GM19438 (cell line): ENCODE results near the gene TOM1L2.
"Not testable (repeated sequence)": the region's sequence is repeated elsewhere in the genome, so short reads cannot be mapped to it uniquely, and the experiment has no call there.

Experiments
- ATAC-seq: cut with Tn5 transposase; IDR thresholded peaks from one replicate; pipeline ENCODE4 v1.9.1; 2021; ENCODE audit warnings: low read depth; ENCODE audit not compliant: unreplicated experiment

TOM1L2 gene

DNA sequence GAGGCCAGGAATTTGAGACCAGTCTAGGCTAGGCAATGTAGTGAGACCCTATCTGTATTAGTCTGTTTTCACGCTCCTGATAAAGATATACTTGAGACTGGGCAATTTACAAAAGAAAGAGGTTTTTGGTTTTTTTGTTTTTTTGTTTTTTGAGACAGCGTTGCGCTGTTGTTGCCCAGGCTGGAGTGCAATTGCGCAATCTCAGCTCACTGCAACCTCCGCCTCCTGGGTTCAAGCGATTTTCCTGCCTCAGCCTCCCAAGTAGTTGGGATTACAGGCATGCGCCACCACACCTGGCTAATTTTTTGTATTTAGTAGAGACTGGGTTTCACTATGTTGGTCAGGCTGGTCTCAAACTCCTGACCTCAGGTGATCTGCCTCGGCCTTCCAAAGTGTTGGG is 23.7 kb upstream of the TOM1L2 start:
- not testable (repeated sequence) for ATAC-seq

DNA sequence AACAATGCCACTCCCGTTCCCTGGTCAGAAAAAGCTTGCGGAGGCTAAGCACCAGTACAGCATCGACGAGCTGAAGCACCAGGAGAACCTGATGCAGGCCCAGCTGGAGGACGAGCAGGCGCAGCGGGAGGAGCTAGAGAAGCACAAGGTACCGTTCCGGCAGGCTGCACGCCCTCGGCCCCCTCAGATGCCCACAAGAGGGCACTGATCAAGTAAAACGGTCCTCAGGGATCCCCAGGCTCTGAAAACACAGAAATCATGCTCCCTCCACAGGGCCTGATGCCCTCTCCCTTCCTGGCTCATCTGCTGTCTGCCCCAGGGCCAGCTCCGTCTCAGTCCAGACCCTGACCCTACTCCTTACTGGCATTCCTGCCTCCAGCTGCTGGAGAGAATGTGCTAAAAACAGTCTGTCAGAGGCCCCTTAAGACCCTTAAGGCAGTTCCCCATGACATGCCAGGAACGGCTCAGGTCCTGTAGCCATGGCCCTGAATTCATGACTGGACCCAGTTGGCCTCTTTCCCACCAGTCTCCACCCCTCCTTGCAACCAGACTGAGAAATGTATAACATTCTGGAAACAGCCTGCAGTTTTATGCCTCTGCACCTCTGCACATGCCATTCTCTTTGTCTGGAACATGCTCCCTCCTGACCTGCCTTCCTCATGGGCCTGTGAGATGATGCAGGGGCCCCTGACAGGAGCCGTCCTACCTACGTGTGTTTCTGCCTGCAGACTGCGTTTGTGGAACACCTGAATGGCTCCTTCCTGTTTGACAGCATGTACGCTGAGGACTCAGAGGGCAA is 22.3 kb upstream of the TOM1L2 start:
- ATAC-seq = no peak

DNA sequence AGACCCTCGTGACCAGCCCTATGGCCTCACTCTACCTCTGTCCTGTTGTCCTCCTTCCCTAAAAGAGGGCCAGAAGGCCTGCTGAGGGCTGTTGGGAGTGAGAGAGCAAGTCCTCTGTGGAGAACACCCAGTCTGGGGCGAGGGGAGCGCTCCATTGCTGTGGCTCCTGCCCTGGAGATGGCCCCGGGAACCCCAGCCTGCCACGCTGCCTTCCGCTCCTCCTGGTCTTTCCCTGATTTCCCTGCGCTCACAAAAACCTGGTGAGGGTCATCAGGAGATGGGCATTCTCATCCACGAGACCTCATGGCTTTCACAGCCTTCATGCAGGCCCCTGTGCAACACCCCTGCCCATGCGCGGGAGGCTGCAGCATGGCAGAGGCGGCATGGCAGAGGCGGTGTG is 21.7 kb upstream of the TOM1L2 start:
- ATAC-seq = no peak

DNA sequence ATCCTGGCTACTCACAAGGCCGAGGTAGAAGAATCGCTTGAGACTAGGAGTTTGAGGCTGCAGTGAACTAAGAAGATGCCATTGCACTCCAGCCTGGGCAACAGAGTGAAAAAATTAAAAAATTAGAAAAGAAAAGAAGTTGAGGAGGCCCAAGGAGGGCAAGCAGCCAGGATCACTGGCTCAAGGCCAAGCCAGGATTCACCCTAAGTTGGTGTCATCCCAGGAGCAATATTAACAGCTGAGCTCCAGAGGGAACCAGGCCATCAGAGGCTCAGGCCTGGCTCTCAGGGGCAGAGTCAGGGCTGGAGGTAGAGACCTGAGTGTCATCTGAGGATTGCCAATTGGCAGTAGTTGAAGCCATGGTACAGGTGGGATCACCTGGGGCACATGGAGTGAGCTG is 21.2 kb upstream of the TOM1L2 start:
- ATAC-seq = no peak

DNA sequence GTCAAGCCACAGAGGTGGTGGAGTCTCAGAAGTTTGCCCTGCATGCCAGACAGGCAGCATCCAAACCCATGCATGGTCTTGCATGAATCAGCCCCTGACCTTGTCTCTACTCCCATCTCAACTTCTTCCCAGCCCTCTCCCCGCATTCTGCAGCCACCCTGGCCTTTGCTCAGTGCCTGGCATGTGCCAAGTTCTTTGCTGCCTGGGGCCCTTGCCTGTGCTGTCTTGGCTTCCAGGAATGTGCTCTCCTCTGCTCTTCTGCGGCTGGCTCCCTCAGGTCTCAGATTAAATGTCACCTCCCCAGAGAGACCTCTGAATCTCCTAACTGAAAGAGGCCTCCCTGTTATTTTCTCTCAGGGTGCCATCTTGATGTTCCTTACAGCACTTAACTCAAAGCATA is 18.1 kb upstream of the TOM1L2 start:
- ATAC-seq = no peak

DNA sequence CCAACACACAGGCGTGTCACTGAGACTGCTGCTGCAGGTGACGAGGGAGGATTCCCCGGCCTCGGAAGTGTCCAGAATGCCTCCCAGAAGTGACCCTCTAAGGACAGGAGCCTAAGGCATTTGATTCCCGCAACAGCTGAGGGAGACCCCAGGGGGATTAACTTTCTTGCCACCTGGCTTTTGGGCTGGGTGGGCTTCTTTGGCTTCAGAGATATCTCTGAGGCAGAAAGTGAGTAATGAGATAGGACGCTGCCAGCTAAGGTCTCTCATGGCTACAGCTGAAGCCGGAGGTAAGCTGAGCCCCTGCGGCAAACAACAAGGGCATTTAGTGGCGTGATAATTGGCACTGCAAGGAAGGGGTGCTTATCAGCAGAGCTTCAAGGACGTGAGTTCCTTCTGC is 17.4 kb upstream of the TOM1L2 start:
- ATAC-seq = no peak

DNA sequence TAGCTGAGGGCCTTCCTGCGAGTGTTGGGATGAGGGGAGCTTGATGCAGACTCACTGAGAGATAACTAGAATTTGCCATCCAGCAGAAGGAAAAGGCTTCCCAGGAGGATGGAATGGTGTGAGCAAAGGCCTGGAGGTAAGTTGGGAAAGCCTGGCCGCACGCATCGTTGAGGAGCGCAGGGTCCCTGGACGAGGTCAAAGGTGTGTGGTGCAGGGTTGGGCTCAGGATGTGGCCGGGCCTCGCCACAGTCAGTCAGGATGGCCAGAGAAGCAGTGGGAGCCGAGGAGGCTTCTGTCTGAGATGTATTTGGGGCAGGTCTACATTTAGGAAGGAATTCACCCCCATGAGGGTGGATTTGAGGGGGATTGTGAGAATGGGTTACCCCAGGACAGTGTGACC is 16.9 kb upstream of the TOM1L2 start:
- ATAC-seq = no peak

DNA sequence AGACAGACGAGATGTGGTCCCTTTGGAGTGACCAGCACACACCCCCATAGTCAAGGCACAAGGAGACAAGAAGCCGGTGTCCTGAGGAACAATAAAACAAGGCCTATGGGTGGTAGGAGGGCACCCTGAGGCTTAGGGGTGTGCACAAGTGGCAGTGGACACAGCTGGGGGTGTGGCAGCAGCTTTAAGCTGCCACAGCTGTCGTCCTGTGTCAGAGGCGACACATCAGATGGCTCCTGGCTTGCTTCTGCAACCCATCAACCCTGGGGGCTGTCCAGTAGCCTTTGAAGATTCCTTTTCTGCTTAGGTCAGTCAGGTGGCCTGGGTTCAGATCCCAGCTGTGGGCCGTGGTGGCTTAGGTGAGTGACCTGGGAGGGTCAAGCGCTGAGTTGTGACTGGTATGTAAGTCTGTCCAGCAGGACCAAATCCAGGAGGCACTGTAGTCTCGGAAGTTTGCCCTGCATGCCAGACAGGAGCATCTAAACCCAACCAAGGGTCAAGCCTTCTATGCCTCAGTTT is 16.3 kb upstream of the TOM1L2 start:
- ATAC-seq = no peak

DNA sequence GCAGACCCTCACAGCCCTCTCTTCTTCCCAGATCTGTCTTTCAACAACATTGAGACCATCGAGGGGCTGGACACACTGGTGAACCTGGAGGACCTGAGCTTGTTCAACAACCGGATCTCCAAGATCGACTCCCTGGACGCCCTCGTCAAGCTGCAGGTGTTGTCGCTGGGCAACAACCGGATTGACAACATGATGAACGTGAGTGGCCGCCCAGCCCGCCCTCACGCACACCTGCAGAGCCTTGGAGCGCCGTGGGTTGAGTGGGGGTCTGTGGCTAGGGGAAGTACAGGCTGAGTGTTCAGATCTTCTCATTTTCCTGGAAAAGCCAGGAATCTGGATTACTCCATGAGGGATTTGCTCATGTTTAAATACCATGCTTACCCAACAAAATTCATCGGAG is 15.7 kb upstream of the TOM1L2 start:
- ATAC-seq = no peak

DNA sequence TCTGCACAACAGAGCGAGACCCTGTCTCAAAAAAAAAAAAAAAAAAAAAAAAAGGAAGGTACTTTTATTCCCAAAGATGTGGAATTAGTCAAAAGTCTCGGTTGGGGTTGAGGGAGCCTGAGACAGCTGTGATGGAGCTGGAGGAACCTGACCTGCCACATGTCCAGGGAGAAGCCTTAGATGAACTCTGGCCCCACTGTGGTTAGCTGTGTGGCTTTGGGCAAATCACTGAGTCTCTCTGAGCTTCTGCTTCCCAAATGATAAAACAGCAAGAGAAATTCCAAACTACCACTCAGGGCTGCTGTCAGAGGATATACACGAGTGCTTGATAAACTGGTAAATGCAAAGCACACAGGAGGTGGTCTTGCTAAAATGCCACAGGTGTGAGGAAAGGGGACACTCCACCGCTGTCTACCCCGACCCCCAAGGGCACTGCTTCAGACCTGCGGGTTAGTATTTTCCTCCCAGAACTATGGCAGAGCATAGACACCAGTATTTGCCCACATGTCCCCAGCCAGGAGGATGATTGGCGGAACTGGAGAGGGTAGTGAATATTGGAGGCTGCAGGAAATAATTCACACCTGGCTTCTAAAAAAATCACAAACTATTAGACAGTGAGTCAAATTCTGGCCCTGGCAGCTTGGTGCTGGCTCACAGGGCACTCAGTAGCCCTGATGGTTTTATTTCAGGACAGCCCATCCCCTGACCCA is 15.1 kb upstream of the TOM1L2 start:
- ATAC-seq = no peak

DNA sequence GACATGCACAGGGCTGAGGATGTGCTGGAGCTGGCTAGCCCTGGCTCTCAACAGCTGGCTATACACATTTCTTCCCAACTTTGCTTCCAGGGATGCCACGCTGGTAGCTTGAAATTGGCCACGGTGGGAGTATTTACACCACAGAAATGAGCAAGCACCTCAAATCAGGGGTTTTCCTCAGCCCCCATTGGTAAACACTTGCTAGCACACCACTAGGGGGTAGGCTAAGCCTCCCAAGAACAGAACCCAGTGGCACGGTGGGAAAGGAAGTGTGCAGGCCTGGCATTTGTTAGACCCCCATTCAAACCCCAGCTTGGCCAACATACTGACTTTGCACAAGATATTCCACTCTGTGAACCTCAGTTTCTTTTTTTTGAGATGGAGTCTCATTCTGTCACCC is 13.4 kb upstream of the TOM1L2 start:
- no peak for ATAC-seq

DNA sequence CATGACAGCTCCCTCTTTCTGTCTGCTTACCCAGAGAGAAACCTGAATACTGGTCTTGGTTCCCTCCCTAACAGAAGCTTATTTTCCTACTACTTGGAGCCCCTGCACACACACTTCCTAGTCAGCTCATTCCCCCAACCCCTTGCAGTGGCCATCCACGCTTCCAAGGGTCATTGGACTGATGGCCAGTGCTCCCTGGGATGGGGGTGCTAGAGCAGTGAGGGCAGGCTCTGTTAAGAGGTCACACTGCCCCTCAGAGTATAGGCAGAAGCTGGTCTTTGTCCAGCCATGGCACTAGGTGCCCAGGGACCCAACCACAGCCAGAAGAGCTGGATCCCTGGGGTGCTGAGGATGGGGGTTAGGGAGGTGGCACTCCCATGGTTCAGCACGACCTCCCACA is 13.0 kb upstream of the TOM1L2 start:
- ATAC-seq = no peak

DNA sequence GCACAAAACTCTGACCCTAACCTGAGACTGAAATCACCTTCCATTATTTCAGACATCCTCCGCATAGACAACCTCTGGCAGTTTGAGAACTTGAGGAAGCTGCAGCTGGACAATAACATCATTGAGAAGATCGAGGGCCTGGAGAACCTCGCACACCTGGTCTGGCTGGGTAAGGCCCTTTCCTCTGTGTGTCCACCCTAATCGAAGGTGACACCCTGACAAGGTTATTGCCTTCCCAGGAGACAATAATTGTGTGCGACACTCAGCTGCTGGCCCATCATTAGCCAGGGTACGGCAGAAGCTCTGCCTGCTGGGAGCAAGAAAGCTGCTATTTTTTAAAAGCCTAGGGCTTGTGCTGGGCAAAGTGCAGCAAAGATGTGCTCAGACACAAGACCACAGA is 11.6 kb upstream of the TOM1L2 start:
- ATAC-seq = no peak

DNA sequence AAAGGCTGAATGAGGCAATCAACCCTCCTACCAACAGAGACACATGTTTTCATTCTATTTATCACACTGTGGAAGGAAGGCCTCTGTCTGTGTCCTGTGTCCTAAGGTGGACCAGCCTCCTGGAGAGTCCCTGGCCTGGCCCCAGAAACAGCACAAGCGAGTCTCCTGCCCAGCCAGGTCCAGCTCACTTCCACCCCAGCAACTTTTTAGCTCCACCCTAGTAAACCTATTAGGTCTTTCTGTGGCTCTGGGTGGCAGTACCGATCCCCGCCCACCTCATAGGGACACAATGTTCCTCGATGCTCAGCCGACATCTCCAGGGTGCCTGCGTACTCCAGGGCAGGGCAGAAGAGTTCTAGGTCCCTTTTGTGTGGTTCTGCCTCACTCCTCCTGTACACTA is 11.2 kb upstream of the TOM1L2 start:
- ATAC-seq = no peak

DNA sequence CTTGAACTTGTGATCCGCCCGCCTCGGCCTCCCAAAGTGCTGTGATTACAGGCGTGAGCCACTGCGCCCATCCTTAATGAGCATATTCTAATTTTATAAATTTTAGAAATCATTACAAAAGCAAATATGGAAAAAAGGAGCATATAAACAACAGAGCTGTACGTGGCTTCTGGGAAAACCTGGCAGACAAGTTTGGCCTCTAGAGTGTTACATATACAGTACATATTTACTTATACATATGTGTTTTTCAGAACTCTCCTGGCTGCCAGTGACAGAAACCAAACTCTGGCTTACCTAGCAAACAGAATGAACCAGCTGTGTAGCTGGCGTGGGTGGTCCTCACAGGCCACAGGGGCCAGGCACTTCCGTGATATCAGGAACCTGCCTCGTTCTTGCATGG is 10.6 kb upstream of the TOM1L2 start:
- no peak for ATAC-seq

DNA sequence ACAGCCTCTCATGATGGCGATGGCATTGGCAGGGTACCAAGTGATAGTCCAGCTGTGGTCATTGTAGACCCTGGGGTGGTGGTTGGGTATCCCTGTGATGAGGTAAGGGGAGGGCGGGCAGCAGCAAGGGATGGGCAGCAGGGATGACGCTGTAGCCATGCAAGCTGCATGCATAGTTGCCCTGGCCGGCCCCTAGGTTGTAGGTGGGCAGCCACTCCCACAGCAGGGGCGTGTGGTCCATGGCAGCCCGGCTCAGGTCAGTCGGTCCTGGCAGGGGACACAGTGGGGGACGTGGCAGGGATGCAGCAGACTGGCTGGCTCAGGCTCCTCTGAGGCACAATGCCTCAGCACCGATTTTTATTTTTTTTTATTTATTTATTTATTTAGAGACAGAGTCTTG is 9.1 kb upstream of the TOM1L2 start:
- no peak for ATAC-seq

DNA sequence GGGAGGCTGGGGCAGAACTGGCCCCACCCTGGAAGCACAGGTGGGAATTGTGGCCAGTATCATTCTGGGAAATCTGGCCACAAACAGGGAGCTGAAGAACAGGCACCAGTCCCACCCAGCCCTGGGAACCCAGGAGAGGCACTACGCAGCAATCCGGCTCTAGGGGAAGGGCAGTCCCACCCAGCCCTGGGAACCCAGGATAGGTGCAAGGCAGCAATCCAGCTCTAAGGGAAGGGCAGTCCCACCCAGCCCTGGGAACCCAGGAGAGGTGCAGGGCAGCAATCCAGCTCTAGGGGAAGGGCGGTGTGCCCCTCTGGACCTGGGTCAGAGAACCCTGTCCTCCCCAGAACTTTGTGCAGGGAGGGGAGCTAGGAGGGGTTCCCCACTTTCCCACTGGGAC is 7.6 kb upstream of the TOM1L2 start:
- no peak for ATAC-seq

DNA sequence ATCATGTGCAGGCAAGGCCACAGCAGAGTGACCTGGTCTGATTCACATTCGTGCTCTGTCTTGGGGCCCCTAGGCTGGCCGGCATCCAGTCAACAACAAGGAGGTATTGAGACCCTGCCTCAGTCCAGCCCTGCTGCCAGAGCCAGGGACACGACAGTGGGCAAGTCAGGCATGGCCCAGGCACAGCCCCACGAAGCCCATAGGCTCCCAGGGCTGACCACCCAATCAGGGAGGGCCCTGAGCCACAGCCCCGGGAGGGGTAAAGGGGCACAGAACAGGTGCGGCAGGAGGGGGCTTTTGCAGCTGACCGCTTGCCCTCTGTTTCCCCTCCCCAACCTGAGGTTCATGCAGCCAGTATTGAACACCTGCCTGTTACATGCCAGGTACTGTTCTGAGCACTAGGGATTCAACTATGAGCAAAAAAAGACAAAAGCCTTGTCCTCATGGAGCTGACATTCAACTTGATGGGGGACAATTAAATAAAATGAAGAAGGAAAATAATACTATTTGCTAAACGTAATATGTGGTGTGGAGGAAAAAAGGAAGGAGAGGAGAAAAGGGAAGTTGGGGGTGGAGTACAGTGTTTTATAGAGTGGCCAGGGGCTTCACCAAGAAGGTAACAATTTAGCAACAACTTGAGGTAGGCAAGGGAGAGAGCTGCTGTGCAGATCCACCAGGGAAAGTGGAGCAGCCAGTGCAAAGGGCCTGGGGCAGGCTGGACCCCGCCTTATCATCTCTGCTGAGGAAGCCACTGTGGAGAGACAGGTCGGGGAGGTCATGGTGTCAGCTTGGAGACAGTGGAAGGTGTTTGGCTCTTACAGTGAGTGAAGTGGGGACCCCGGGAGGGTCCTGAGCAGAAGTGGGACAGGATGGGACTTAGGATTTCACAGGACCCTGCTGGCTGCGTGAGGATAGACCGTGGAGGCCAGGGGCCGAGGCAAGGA is 6.6 kb upstream of the TOM1L2 start:
- ATAC-seq = no peak

DNA sequence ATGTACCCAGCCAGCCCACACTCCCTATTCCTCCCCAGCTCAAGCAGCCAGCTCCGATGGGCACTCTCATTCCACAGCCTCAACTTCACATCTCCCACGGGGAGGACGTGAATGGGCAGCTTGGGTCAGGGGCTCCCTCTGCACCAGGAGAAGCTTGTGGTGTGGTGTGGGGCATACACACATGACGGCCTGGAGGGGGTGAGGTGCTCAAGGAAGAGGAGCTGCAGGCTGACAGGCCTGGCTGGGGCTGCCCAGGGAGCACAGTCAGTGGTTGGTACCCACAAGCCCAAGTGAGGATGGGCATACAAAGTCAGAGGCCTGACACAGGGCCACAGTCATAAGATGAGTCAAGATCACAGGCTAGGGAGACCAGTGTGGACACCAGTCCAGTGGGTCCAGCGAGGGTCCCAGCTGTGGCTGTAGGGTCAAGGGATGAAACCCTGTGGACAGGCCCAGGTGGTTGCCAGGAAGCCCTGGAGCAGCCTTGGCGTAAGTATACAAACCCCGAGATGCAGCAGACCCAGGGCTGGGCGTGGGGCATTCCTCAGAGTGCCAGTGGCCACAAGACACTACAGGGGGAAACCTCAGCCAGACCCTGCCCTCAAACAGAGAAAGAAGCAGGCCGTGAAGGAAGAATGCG is 4.9 kb upstream of the TOM1L2 start:
- no peak for ATAC-seq

DNA sequence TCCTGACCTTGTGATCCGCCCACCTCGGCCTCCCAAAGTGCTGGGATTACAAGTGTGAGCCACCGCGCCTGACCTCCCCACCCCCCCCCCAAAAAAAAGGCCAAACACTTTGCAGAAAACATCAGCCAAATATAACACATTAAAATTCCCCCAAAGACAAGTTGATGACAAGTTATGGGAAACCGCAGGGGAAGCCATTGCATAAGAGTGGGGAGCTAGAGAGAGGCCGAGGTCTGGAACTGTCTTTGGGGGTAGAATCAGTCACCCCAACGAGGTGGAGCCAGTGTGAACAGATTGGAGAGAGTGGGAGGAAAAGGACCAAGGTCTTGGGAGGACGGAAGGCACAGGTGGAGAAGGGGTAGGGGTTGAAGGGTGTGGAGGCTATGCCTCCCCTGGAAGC is 3.2 kb upstream of the TOM1L2 start:
- ATAC-seq = no peak

DNA sequence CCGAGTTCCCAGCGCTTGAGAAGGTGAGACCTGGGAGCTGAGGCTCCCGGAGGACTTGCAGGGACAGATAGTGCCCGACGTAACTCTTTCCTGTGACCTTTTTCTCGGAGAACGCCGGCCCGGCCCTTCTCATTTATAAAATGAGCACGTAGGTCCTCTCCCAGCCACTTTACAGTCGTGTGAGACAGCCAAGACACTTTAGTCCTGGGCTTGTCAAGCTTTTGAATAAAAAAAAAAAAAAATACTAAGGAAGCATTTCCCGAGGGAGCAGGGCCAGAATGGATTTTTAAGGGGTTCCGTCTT is 703 bp upstream of the TOM1L2 start:
- ATAC-seq = no peak
